GM18498 (cell line): ENCODE results near the gene DTWD1.
"Not testable (repeated sequence)": the region's sequence is repeated elsewhere in the genome, so short reads cannot be mapped to it uniquely, and the experiment has no call there.

Experiments used
- ATAC-seq: cut with Tn5 transposase; IDR thresholded peaks from one replicate; pipeline ENCODE4 v1.9.1; 2021; ENCODE audit warnings: mild to moderate bottlenecking, moderate library complexity; ENCODE audit not compliant: unreplicated experiment

The DTWD1 gene

DNA sequence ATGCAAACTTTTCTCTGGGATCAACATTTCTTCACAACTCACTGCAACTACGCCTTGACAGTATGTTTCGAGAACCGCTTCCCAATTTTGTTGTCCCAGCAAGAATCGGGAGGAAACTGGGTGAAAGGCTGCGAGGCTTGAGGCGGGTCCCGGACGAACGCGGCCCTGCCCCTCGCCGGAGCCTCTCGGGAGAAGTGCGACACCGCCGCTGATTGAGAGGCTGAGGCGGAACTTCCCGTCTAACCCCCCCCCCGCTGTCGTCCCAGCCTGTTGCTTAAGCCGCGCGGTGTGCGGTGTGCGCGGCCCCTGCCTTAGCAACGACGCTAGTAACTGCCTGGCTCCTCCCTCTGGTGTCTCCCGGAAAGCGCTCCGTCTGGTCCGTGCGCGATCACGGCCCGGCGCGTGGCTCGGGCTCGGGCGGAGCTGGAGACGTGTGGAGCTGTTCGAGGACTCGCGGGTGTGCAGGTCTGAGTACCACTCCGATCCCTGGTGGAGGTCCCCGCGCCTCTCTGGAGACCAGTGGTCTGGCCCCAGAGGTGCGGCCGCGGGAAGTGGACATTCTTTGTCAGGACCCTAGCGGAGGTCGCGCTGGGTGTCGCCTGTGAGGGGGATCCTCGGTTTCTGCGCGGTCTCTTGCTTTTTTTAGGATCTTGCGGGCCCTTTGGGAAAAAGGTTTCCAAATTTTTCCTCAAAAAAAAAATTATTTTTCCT, at the start of gene DTWD1, which contains the start of gene FAM227B:
TSS of gene DTWD1 (plus strand) at position 391 of the 711 bp plus-strand sequence. CDS start 4,120 bp downstream, outside the sequence.
TSS of gene FAM227B (minus strand) at position 161 of the 711 bp plus-strand sequence. CDS start 5,647 bp downstream, outside the sequence.
- ATAC-seq: peak; percentile 98

GRCh38 chr15:49573421-49573820, 47.4 kb upstream of the DTWD1 start:
- no peak for ATAC-seq

DNA sequence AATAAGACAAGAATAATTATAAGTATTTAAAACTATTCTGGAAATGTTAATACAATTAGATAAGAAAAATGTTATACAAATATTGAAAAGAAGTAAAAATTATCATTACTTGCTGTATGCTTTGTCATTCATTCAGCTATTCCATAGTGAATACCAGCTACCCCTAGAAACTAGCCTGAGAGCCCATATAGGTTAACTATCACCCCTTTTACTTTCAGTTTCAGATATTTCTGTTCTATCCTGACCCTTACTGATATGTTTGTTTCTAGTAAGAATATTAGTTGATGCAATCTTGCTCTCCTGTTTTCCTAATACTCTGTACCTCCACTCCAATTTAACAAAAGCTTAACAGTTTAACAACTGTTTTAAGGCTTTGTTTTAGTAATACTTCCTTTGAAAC, 31.8 kb upstream of the DTWD1 start:
- peak; percentile 65 for ATAC-seq

DNA sequence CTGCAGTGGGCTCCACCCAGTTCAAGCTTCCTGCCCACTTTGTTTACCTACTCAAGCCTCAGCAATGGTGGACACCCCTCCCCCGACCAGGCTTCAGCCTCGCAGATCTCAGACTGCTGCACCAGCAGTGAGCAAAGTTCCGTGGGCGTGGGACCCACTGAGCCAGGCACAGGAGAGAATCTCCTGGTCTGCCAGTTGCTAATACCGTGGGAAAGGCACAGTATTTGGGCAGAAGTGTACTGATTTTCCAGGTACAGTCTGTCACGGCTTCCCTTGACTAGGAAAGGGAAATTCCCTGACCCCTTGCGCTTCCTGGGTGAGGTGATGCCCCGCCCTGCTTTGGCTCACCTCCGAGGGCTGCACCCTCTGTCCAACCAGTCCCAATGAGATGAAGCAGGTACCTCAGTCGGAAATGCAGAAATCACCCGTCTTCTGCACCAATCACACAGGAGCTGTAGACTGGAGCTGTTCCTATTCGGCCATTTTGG, 28.0 kb upstream of the DTWD1 start:
- ATAC-seq: not testable (repeated sequence)

DNA sequence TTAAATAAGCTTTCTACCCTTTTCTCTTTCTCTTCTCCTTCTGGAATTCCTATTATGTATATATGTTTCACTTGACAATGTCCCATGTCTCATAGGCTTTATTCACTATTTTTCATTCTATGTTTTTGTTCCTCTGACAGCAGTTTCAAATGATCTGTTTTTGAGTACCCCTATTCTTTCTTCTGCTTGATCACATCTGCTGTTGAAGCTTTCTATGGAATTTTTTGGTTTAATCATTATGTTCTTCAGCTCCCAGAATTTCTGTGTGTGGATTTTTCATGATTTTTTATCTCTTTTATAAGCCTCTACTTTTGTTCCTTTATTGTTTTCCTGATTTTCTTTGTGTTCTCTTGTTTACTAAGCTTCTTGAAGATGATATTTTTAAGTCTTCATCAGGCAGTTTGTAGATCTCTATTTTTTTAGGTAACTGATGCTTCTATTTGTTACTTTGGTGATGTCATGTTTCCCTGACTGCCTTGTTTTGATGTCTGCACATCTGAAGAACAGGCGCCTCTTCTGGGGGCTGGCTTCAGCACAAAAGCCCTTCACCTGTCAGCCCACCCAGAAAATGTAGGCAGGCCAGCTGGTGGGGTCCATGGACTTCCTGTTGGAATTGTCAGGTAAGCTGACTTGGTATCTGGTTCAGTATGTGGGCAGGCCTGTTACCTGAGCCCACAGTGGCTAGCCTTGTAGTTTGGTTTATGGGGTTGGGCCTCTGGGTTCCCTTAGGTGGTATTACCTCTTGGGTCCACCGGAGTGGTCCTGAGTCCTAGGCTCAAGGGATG, 16.0 kb upstream of the DTWD1 start:
- no peak for ATAC-seq

GRCh38 chr15:49605588-49605987, 15.3 kb upstream of the DTWD1 start:
- ATAC-seq: no peak

DNA sequence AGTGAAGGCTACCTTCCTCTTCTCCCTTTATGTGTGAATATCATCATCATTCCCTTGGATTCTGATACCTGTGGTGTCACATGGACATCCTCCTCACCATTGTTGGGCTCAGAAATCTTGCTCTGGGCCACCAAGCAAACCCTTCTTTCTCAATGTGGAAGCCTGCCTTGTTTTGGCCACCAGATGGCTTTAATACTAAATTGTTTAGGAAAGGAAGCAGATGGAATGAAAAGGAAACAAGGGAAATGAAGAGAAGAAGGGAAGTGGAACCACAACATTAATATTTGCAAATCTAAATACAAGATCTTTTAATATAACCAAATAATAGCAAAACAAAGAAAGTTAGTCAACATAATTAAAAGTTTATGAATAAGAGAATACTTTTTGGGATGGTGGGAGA, 14.3 kb upstream of the DTWD1 start:
- no peak for ATAC-seq

DNA sequence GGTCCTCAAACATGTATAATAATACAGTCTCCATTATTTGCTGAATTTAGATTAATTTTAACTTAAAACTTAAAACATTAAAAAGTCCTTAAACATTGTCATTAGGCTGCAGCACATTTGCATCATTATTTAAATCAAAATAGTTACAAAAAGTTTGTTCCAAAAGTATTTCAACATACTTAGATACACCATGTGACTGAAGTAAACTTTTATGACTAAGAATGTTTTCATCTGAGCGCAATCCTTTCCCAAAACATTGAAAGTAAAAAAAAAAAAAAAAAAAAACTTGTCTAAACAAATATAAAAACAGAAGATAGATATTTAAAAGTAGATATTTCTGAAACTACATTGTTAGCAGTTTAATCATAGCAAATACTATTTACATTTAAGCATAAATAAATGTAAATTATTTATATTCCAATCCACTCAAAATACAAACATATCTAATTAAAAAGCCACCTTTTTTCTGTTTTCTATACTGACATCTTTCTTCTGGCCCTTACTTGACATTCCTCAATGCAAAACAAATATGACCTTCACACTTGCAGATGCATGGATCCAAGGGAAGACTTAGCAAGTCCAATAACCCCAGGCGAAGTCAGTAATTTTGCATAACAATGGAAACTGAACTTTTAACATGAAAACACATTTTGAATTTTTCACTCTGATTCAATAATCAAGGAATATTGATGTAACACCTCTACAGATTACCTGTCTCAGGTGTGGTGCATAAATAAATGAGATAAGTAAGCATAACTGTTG, 10.5 kb upstream of the DTWD1 start:
- no peak for ATAC-seq

GRCh38 chr15:49612240-49612639, 8.6 kb upstream of the DTWD1 start:
- not testable (repeated sequence) for ATAC-seq

- no peak for ATAC-seq
These were observed 1.6 kb upstream of the DTWD1 start for GRCh38 chr15:49619226-49619625.

GRCh38 chr15:49620199-49620598, 649 bp upstream of the DTWD1 start:
- ATAC-seq: no peak

- no peak for ATAC-seq
These were observed 558 bp downstream of the DTWD1 start for GRCh38 chr15:49621401-49621811.

- no peak for ATAC-seq
These were observed 1.0 kb downstream of the DTWD1 start for GRCh38 chr15:49621887-49622286.

DNA sequence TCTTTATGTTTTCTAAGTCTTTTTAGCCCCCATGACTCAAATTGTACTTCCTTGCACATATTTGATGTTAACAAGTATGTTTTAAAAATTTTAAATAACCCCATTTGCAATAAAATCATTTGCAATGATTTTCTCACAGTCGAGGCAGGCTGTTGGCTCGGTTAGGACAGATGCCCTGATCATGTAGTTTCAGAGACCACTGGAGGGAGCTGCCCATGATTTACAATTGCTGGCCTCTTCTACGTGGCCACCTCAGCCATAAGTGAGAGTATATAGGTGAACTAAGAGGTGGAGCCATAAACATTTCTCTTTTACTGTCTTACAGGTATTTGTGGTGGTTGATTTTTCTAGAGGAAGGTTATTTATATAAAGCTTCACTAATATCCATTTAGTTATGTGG, 1.7 kb downstream of the DTWD1 start:
- no peak for ATAC-seq

- ATAC-seq: no peak
These were observed 3.2 kb downstream of the DTWD1 start for GRCh38 chr15:49624056-49624455.

GRCh38 chr15:49625460-49626036, 4.7 kb downstream of the DTWD1 start:
- no peak for ATAC-seq

DNA sequence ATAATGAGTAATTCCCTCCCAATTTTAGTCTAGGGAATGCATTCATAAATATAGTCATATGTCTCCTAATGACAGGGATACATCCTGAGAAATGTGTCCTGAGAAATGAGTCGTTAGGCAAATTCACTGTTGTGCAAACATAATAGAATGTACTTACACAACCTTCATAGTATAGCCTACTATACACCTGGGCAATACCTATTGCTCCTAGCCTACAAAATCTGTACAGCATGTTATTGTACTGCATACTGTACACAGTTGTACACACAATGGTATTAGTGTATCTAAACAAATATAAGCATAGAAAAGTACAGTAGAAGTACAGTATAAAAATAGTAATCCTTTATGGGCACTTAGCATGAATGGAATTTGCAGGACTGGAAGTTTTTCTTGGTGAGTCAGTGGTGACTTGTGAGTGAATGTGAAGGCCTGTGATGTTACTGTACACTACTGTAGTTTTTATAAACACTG, 6.6 kb downstream of the DTWD1 start:
- ATAC-seq: no peak

DNA sequence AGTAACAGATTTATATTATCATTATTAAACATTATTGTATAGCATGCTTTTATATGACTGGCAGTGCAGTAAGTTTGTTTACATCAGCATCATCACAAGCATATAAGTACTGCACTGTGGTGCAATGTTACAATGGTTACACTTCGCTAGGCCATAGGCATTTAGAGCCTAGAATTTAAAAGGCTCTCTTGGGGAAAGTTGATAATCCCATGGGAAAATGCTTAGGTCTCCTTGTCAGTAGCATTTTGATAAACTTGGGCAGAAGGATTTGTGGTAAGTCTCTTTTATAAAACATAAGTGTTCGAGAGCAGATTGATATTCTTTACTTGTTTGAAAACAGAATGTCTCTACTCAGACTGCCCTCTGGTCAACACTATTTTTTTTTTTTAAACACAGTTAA, 7.5 kb downstream of the DTWD1 start:
- no peak for ATAC-seq

DNA sequence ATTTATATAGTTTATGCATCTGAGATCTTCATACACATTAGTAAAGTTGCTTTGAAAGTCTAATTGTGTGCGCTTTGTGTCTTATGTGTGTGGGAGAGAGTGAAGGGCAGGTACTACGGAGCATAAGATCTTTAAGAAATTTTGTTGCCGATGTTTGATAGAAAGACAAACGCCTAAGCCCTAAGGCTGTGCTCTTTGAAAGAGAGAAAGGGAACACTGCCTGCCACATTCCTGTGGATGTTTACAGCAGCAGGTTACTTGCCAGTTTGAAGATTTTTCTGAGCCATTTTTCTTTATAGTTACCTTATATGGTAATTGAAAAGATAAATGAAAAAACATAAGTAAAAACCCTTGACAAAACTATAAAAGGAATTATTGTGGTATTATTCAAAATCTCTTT, 17.0 kb downstream of the DTWD1 start:
- no peak for ATAC-seq

- ATAC-seq: no peak
These were observed 23.5 kb downstream of the DTWD1 start for GRCh38 chr15:49644364-49644794.

DNA sequence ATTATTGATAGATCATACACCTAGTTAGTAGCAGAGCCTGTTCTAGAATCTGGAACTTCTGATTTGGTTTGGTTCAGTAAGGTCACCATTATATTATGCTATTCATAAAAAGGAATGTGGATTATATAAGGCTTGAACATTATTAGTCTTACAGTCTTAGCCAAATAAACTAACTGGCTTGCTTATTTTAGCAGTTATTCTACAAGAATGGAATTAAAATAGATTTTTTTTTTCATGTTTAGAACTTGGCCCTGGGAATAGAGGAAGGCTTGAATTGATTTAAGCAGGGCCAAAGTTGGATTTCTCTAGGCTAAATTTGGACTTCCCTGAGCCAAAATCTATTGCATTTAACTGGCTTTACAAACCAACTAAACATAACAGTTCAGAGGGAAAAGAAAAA, 24.4 kb downstream of the DTWD1 start:
- ATAC-seq: no peak
